ENCODE data around the gene DOCK3.

GRCh38 chr3:51353691-51354090 is 679.0 kb downstream of the DOCK3 start:
- TF ChIP-seq CTCF (IDR thresholded peaks at IDR 0.05 in 8 of 11, conservative IDR thresholded peaks at IDR 0.05 in 3 of 11) (no peak), POLR2AphosphoS5 (IDR thresholded peaks at IDR 0.05) (no peak)

All from spleen (tissue), 7 donors.